IPS-NIHi7 (cell line): Measurements from ENCODE around the gene SOS2.
"Not testable (repeated sequence)": the region's sequence is repeated elsewhere in the genome, so short reads cannot be mapped to it uniquely, and the experiment has no call there.

Experiments used
- DNase-seq: peaks from one replicate; pipeline ENCODE4 v3.0.0; 2012; ENCODE audit warnings: mixed read lengths; ENCODE audit errors: extremely low spot score

The SOS2 gene

DNA sequence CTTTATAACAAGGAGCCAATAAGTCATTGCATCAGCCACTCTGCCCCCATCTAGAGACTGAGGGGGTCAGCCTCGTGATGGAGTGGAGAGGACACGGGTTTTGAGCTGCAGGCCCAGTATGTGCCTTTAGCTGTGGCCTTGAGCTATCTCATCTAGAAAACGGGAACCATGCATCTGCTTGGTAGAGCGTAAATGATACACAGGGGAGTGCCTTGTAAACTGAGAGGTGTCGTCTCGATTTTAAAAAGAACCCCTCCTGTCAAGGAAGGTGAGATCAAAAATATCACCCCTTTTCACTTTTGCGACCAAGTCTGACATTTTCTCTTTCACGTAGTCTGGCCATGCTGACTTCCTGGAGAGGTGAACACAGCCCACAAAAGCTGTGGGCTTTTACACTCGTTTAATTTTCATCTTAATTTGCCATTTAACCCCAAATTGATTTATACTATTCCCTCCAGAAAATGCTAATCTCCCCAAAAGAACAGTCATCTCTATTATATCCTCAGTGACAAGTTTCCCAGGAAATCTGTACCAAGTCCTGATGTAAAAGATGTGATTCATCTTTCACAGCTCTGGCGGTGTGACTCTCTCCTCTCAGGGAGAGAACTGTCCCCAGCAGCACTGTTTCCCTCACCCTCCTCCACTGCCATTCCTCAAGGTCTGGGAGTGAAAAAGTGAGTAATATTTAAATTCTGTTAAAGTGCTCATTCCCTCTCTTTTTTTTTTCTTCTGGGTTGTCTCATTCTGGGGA, 145.6 kb downstream of the SOS2 start:
- no peak for DNase-seq

DNA sequence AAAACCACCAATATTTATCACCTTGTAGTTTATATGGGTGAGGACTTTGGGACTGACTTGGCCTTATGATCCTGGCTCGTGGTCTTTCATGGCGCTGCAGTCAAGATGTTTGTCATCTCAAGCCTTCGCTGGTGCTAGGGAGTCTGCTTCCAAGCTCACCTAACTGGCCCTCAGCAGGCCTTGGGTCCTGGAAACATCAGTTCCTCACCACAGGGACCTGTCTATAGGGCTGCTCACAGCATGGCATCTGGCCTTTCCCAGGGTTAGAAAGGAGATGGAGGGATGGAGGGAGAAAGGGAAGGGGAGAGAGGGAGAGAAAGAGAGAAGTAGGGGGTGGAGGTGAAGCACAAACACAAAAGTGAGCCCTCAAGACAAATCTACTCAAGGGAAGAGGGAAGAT, 146.7 kb downstream of the SOS2 start:
- DNase-seq, result no peak

DNA sequence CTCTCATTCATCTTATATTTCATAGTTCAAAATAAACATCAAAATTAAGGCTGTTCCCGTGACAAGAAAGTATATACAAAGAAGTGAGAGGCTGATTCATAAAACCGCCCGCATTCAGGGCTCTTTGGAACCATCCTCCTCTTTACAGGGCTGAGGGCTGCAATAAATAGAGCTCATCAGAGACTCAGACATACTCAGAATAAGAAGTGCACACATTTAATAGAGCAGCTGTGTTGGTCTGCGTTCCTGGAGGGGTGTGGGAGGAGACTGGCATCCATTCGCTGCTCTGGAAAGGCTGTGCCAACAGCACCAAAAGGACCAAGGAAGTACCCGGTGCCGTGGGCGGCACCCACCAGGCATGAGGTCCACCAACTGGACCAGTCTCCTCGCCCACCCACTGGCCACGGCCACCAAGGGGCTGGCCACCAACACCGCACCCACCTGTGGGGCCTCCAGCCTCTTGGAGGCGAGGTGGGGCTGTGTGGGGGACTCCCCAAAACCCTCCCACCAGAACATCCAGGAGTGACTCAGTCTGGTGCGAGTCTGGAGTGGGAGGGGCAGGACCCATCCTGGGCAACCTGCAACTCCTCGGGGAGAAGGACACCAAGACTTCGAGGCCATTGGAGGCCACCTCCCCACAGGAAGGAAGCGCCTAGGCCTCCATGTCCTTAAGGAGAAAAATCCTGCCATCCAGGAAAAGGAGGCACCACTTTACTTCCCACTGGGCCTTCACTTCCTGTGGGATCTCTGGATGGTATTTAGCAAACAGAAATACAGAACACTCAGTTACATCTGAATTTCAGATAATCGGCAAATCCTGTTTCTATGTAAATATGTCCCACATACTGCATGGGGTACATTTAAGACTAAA, 147.7 kb downstream of the SOS2 start:
- no peak for DNase-seq

DNA sequence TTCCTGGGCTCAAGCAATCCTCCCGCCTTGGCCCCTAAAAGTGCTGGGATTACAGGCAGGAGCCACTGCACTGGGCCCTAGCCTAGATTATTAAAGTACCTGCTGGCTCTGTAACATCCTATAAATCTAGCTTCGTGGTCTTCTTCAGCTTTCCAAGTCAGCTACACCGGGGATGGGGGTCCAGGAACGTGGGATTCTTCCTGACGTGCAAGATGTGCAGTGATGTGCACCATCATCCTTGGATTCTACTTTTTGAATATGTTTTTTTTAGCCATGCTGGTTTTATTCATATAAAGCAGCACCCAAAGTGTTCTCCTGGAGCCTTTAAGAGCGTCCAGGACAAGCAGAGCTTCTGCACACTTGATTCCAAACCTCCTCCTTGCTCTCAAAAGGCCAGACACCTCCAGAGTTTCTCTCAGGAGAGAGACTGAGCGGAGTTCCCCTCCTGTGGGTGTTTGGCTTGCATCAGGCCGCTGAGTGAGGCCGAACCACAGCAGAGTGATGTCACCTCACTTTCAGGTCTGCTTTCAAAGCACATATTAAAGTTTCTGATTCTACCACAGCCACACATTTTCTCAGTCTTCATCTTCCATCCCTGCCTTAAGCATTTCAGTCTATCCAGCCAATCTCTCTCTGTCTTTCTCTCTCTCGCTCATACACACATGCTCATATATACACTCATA, 148.5 kb downstream of the SOS2 start:
- no peak for DNase-seq

DNA sequence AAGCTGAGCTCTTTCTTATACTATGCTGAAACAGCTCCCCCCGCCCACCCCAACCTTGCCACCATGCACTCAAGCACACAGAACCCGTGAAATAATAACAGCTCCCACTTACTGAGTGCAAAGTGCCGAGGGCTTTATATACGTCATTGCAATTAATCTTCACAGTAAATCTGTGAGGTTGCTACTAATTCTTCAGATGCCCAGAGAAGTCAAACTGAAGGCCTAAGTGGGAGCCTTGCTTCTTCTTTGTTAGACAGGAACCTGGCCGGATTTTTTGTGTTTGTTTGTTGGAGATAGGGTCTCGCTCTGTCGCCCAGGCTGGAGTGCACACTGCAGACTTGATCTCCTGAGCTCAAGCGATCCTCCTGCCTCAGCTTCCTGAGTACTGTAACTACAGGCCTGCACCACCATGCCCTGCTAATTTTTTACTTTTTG, 149.1 kb downstream of the SOS2 start:
- no peak for DNase-seq

DNA sequence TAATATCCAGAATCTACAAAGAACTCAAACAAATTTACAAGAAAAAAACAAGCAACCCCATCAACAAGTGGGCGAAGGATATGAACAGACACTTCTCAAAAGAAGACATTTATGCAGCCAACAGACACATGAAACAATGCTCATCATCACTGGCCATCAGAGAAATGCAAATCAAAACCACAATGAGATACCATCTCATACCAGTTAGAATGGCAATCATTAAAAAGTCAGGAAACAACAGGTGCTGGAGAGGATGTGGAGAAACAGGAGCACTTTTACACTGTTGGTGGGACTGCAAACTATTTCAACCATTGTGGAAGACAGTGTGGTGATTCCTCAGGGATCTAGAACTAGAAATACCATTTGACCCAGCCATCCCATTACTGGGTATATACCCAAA, 152.3 kb downstream of the SOS2 start:
- DNase-seq, result not testable (repeated sequence)

DNA sequence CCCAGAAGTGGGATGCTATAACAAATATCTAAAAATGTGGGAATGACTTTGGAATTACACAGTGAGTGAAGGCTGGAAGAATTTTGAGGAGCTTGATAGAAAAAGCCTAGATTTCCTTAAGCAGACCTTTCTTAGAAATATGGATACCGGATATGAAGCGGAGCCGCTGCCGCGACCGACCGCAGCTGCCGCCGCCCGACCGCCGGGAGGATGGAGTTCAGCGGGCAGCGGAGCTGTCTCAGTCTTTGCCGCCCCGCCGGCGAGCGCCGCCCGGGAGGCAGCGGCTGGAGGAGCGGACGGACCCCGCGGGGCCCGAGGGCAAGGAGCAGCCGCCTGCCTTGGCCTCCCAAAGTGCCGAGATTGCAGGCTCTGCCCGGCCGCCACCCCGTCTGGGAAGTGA, 157.7 kb downstream of the SOS2 start:
- DNase-seq, result not testable (repeated sequence)

DNA sequence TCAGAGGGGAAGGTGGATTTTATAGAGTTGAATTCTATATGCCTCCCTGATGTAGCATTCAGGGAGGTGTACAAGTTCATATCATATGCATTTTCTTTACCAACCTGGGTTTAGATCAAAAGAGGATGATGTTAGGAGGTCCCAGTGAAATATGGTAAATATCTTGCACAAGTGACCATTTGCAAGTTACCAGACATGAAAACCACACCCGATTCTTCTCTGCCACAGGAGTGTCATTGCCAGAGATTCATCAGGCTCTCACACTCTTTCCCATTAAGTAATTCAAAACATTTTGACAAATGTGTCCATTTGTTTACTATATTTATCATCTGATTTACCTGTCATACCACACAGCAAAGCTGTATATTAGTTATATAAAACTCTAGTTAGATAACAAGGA, 159.0 kb downstream of the SOS2 start:
- no peak for DNase-seq

DNA sequence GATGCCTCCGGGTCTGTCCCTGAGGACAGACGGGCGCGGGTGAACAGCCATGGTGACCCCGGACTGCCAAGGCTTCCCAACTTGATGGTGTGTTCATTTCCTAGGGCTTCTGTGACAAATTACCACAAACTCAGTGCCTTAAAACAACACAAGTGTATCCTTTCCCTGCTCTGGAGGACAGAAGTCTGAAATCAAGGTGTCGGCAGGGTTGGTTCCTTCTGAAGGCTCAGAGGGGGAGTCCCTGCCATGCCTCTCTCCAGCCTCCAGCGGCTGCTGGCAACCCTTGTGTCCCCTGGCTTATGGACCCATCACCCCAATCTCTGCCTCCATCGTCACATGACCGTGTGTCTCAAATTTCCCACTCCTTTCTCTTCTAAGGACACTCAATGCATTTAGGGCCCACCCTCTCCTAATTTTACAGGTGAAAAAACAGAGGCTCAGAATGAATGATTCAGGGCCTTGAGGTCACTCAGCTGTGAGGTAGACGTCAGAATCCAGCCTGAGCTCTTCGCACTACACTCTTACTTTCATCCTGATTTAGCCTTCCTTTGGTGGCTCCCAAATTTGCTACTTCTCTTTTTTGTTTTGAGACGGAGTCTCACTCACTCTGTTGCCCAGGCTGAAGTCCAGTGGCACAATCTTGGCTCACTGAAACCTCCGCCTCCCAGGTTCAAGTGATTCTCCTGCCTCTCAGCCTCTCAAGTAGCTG, 160.4 kb downstream of the SOS2 start:
- no peak for DNase-seq

DNA sequence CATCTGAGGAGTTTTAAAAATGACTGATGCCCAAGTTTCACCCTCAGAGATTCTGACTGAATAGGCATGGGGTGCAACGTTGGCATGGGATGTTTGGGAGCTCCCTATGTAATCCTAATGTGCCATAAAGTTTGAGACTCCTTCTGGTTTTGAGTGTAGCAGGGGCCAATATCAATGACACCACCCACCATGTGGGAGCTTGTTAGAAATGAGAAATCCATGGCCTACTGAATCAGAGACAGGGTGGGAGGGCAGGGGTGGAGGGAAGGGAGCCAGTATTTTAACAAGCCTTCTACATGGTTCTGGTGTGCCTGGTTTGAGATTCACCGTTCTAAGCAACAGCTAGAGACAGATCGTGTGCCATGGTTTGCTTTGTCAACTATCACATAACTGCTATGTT, 161.1 kb downstream of the SOS2 start:
- no peak for DNase-seq

DNA sequence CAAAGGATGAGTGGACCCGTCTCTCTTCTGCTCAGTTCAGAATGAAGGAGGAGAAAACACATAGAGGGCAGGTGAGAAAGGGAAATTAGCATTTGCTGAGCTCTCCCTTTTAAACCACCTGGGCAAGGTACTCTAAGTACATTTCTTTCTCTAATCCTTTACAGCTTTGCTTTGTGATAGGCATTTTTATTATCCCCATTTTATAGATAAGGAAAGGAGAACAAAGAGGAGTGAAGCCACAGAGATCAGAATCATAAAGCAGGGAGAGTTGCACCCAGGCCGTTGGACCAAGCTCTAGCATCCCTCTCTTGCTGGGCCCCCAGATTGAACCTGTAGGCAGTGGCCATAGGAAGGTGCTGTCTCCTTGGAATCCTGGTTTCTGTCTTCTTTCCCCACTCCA, 162.1 kb downstream of the SOS2 start:
- no peak for DNase-seq

DNA sequence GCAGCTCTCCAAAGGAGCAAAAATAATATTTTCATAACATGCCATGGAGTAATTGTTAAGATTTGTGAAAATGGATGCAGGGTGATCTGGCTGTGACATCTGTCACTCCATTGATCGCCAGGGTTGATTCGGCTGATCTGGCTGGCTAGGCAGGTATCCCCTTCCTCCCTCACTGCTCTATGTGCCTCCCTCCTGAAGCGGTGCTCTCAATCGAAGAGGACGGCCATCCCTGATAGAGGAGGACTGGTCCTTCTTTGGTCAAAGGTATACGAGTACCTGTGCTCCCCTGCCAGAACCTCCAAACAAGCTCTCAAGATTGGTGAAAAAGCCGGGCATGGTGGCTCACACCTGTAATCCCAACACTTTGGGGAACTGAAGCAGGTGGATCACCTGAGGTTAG, 162.9 kb downstream of the SOS2 start:
- no peak for DNase-seq

DNA sequence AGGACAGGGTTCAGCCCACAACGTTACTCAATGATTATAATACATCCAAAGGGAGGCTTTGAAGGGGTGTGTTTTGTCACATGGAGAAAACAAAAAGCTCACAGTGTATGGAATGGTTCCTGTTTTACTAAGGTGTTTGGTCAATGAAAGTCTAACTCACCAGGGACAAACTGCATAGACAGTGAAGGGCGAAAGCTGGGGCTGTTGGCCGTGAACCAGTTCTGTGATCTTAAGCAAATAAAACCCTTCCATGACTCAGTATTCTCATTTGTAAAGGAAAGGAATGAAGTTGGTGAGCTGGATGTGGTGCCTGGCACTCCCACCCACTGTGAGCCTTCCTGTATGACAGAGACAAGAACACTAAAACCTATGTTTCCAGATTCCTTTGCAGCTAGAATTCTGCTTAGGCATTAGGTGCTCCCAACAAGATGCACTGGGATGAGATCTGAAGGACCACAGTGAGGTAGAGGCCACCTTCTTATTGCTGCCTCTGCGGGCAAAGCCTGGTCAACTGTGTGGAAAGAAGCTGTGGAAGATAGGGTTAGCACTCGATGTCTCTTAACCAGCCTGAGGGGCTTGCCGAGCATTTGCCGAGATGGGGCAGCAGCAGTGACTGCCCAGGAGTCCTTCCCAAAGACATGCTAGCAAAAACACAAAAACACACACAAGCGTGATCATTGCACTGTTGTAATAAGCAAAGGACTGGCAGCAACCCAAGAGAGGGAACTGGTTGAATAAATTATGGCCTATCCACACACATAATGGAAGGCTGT, 163.5 kb downstream of the SOS2 start:
- DNase-seq, result no peak
